Suppressor macrophage treated with lipopolysaccharide for 4 hours (primary cell): ENCODE data around the gene SPCS2.
A peak's percentile ranks its signal among the peaks of the same experiment; 100 is the strongest.
"Not testable (repeated sequence)": the region's sequence is repeated elsewhere in the genome, so short reads cannot be mapped to it uniquely, and the experiment has no call there.

Experiments
- DNase-seq: peaks from one replicate; pipeline ENCODE4 v3.0.0-alpha.2; 2020

Gene SPCS2

DNA sequence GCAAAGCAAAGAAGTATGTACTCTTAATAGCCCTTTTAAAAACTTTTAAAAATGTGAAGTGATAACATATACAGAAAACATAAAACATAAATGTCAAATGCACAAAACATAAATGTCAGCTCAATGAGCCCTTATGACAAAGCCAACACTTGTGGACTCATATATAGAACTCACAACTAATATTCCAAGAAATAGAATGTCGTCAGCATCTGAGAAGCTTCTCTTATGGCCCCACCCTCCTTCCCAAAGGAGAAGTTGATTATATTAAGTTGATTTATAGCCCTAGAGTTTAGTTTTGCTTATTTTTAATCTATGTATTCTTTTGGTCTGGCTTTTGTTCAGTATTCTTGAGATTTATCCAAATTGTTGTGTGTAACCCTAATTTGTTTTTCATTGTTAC lies 53.5 kb downstream of the SPCS2 start:
- no peak for DNase-seq

DNA sequence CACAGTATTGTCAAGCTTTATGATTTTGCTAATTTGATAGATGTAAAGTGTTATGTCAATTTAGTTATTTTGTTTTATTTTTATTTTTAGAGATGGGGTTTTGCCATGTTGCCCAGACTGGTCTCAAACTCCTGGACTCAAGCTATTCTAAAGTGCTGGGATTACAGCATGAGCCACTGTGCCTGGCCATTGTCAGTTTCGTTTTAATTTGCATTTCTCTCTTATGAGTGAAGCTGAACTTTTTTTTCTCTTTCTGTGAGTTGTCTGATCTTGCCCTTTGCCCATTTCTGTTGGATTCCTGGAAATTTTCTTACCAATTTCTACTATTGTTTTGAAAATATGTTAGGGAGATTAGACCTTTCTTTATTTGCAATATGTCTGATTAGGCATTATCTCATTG lies 55.1 kb downstream of the SPCS2 start:
- DNase-seq: no peak

DNA sequence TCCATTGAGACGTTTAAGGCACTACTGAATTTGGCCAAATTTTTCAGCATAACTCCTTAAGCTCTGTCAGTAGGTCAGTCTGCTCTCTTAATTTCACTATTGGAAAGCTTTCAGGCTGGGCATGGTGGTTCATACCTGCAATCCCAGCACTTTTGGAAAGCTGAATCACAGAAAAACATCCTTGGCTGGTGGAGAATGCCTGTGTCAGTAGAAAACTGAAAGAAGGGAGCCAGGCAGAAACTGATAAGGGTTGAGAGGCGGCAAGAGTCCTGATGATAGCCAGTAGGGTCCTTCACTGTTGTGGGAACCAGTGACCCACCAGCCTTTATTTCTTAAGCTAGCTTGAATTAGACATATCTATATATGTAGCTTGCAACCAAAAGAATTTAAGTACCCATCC lies 62.3 kb downstream of the SPCS2 start:
- DNase-seq: no peak

DNA sequence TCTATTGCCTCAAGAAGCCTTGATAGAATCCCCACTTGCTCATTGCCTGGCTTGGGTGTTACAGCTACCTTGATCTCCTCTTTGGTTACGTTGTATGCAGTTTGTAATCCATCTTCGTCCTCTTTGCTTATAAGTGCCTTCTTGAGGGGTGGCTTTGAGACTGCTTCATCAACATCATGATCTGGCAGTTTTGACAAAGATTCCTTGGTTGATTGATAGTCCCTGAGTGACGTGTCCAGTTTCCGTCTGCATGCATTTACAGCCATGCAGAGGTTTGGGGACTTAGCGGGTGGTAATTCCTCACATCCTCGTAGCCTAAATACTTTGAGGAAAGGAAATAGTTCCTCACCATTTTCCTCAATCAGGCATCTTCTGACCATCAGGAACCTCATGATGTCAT lies 62.8 kb downstream of the SPCS2 start:
- DNase-seq: no peak

DNA sequence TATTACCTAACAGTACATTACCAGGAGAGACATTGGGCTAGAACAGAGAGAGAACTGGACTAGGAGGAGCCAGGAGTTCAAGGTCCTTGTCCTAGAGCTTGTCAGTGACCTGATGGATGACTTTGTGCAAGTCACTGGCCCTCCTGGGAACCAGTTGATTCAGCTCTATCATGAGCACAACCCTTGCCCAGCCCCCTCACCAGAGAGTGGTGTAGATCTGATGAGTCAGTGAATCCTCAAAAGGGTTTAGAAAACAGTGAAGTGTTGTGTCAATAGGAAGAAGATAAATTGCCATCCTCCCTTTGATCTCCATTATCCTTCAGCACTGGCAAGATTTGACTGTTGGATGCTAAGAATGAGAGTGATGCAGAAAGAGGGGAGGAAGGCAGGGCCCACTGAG lies 64.0 kb downstream of the SPCS2 start:
- no peak for DNase-seq

DNA sequence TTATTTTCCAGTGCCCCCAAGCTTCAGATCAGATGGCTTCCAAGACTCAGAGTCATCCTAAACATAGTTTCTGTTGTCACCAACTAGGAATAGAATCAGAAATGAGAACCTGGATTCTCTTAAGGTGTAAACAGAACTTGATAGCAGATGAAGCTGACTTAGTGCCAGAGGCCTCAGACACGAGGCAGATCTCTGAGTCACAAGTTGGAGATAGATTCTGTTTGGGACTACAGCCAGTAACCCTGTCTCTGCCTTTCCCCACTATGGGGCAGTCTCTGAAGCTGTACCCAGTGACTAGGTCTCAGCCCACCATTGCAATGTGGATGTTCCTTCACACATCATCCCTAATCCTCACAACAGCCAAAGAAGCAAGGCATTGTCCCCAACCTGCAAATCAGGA lies 65.1 kb downstream of the SPCS2 start:
- no peak for DNase-seq

DNA sequence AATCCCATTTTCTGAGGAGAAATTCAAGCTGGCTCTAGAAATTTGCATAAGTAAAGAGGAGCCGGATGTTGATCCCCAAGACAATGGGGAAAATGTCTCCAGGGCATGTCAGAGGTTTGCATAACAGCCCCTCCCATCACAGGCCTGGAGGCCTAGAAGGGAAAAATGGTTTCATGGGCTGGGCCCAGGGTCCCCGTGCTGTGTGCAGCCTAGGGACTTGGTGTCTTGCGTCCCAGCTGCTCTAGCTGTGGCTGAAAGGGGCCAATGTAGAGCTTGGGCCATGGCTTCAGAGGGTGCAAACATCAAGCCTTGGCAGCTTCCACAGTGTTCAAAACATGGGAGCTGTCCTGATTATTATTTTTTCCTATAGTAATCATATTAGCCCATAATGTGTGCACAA lies 70.1 kb downstream of the SPCS2 start:
- DNase-seq: not testable (repeated sequence)

DNA sequence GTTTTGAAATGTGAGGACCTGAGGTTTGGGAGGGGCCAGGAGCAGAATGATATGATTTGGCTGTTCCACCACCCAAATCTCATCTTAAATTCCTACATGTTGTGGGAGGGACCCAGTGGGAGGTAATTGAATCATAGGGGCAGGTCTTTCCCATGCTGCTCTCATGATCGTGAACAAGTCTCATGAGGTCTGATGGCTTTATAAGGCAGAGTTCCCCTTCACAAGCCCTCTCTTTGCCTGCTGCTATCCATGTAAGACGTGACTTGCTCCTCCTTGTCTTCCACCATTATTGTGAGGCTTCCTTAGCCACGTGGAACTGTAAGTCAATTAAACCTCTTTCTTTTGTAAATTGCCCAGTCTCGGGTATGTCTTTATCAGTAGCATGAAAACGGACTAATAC lies 71.3 kb downstream of the SPCS2 start:
- peak; percentile 12 for DNase-seq

DNA sequence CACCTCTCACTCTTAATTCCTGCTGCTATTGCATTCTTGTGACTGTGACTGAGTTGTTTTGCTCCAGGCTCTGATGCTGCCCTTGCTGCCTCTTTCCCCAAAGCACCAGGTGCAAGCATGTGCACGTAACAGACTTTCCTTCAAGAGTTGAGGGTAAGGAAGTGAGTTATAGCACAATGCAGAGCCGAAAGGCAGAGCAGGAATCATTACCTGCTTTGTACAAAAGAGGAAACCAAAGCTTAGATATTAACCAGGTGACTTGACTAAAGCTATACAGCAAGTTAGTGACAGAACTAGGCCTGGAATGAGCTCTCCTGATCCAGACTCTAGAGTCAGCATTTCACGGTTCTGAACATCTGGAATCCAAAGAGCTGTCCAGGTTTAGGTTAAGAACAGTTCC lies 73.2 kb downstream of the SPCS2 start:
- no peak for DNase-seq

DNA sequence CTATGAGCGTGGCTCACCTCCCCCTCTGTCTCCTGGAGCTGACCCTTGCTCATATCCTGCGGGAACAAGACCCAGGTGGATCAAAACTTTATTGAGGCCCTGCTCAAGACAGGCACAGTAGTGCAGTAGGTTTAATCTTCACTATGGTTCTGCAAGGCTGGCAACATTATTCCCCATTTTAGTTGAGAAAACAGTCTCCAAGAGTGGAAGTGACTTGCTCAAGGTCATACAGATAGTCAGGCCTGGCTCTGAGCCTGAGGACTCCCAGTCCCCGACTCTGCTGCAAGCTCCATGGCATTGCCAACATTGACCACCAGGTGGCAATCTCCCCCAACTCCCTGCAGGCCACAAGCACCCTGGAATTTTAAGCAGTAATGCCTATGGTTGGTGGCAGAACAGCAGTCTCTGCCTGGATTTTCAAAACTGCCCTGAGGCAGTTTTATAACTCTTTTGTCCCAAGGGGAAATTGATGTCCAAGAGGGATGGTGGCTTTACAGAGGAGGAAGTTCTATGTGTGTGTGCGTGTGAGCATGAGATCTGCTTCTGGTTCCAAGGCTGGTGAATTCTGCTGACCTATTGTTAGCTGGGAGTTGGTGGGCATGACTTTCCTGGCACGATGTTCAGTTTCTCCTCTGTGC lies 73.8 kb downstream of the SPCS2 start:
- DNase-seq: peak; percentile 86

DNA sequence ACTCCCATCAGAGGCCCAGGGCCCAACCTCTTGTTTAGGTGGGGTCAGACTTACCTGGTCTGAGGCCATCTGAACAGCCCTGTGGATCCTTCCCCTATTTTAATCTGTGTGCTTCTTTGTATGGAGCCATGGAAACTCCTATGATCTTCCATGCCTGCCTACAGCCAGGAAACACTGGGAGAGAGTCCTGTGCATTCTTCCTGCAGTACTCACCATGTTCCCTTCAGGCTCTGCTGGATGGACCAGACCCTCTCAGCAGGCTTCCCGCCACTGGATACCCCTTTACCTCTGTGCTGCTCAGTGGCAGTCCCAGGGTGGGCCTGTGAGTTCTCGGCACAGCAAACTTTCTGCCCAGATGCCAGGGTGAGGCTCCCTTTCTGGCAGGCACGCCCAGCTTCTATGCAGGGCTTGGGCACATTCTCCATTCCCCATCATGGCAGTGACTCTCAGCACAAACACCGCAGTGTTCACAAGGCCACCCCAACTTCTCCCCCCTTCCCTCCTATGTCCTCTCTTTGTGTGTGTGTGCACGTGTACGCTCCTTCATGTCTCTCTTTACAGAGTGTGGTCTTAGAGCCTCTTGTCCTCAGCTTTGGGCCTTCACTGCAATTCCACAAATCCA lies 74.5 kb downstream of the SPCS2 start:
- DNase-seq: no peak

DNA sequence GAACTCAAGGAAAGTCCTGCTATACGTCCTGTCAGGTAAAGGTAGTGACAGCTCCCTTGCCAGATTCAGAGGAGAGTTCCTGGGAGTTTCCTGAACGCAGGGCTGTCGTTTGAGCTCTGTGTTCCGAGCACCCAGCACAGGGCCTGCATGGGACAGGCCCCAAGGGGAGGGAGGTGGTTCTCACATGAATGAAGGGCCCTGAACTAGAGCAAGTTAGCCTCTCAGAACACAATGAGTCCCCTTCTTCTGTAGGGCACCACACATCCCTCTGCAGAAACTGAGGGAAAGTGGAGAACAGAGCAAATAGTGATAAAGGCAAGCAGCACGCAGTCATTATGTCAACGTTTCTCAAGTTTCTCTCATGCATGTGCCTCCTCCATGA lies 75.0 kb downstream of the SPCS2 start:
- DNase-seq: no peak

DNA sequence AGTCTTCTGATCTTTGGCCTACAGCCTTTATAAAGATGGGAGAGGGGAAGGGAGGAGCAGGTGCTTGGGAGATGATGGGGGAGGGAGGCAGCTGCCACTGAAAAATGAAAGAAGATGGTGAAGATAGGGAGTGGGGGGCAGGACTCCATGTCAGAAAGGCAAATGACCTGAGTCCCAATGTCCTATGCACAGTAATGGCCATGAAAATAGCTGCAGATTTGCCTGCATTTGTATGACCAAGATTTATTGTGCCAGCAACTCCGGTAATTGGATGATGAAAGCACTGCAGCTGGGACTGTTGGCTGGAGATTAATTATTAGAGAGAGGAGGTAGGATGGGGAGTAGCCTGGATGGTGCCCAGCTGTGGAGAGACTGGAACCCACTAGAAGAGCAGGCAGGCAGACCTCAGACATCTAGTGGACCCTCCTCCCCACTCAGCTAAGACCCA lies 75.7 kb downstream of the SPCS2 start:
- no peak for DNase-seq

DNA sequence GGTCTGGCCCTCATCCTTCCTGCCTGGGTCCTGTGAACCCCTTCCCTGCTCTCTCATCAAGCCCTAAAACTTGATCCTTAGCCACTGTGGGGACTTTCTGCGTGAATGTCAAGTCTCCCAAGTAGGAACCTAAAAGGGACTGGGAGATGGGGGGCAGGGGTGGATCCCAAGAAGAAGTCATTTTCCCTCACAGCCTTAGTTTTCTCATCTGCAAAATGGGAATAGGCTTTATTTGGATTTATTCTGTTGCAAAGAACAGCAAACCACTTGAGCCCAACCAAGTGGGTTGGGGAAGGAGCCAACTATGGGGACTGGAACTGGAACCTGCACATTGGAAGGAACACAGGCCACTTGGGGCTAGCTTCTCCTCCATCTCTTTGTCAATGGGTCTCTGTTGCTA lies 76.5 kb downstream of the SPCS2 start:
- no peak for DNase-seq

DNA sequence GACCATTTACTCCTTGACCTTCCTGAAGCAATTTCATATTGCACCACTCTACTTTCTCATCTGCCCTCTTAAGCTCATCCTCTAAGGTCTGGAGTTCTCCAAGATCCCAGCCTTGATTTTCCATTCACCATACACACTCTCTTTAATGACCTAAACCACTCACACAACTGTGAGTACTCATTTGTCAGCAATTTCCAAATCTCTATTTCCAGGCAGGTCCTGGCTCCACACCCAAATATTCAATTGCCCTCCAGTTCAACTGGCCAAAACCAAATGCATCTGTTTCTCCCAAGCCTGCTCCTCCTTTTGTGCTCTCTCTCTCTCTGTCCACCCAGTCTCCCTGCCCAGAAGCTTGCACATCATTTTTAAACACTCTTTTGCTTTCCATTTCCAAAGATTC lies 79.3 kb downstream of the SPCS2 start:
- no peak for DNase-seq
